Transverse colon (tissue), 4 donors: ENCODE results near the gene GNAS. TPM values are rescaled to one million over a fixed set of nuclear protein-coding genes. Genes with fewer than 3 reads are reported as not detected.

Experiments
- DNase-seq: peaks from one replicate; pipeline ENCODE4 v3.0.0-alpha.2; 2019
- H3K27ac ChIP-seq, 4 donors: fragments of 200-600 bp; sonication (generic); 2 replicates each; pipeline ENCODE4 v1.5.1; 2016 to 2018; ENCODE audit warnings: inconsistent platforms in 4 of 4
- H3K27me3 ChIP-seq: fragments of 200-600 bp; sonication (generic); 2 replicates; pipeline ENCODE4 v1.5.1; 2017; ENCODE audit warnings: inconsistent platforms
- H3K36me3 ChIP-seq, 4 donors: fragments of 200-600 bp; sonication (generic); 2 replicates each; pipeline ENCODE4 v1.5.1; 2017 to 2019; ENCODE audit warnings: inconsistent platforms in 4 of 4
- H3K4me1 ChIP-seq, 4 donors: fragments of 200-600 bp; sonication (generic); 2 replicates each; pipeline ENCODE4 v1.5.1; 2017 to 2020; ENCODE audit warnings: inconsistent platforms in 4 of 4
- H3K4me3 ChIP-seq, 4 donors: fragments of 200-600 bp; sonication (generic); 1 replicate in 1 of 4; 2 replicates in 3 of 4; pipeline versions ENCODE4 v1.5.1 to v1.6.1; 2017 to 2019; ENCODE audit warnings: inconsistent platforms in 4 of 4
- H3K9me3 ChIP-seq, 2 donors: fragments of 200-600 bp; sonication (generic); 2 replicates each; pipeline ENCODE4 v1.5.1; 2017 to 2019; ENCODE audit warnings: inconsistent platforms in 2 of 2
- CTCF ChIP-seq, 5 experiments: fragments of 200-600 bp in 3 of 5; fragments of 450-650 bp in 2 of 5; sonication (generic) in 3 of 5; IDR thresholded peaks; 1 replicate in 2 of 5; 2 replicates in 3 of 5; pipeline ENCODE4 v1.5.1; 2016 to 2017; ENCODE audit warnings: antibody characterized with exemption in 5 of 5, inconsistent platforms in 3 of 5, mild to moderate bottlenecking in 2 of 5, moderate library complexity in 1 of 5
- EP300 ChIP-seq: sonication (generic); formaldehyde crosslinking; IDR thresholded peaks from one replicate; pipeline ENCODE4 v1.6.1; 2017; ENCODE audit warnings: antibody characterized with exemption, low read depth
- POLR2A ChIP-seq: fragments of 450-650 bp; IDR thresholded peaks from one replicate; pipeline ENCODE4 v1.6.1; 2016; ENCODE audit warnings: antibody characterized with exemption, mild to moderate bottlenecking, moderate library complexity
- POLR2AphosphoS5 ChIP-seq, 3 donors: sonication (generic); formaldehyde crosslinking; IDR thresholded peaks; one replicate each; pipeline ENCODE4 v1.6.1; 2016; ENCODE audit warnings: antibody characterized with exemption in 3 of 3
- WGBS, 2 donors: methylation state at CpG; one replicate each; pipeline ENCODE4 v1.1.5; 2018; ENCODE audit warnings: low coverage in 1 of 2; 5-methylcytosine and 5-hydroxymethylcytosine counted together
- in situ Hi-C, 4 donors: fragments of 200-750 bp; cut with MboI; loops; one replicate each; pipeline versions ENCODE4 v1.15.0 to v1.15.1; 2017; ENCODE audit warnings: low sequenced_read_pairs in 3 of 4, low pct_ligation_motif_present in 1 of 4, low pct_unique_long_range_greater_than_20kb in 1 of 4
- intact Hi-C: fragments of 100-400 bp; cut with DNase I; formaldehyde crosslinking; loops from one replicate; pipeline ENCODE4 v1.15.1; 2023; ENCODE audit warnings: low total_unique reads
- total RNA-seq, 4 donors: library from RNA; depleted of rRNA; stranded (reverse); fragments of >200 nt; gene quantifications; one replicate each; pipeline ENCODE4 v1.1.0, GENCODE V29; 2016

The GNAS gene
- total RNA-seq, 4 donors from 2014 or later = 501 to 716 (median 535) TPM

- in situ Hi-C loops = loop anchor here in 1 of 4 donors (10.0 kb wide), 1 partner anchor 81 kb away; the partner anchor contains the start of gene NELFCD
- intact Hi-C loops = no loop called here
- 55 to 66% methylated on average over 4 to 9 of the region's 9 CpGs for WGBS, 2 donors
These were observed 51.1 kb downstream of the GNAS start for GRCh38 chr20:58903614-58904013.

DNA sequence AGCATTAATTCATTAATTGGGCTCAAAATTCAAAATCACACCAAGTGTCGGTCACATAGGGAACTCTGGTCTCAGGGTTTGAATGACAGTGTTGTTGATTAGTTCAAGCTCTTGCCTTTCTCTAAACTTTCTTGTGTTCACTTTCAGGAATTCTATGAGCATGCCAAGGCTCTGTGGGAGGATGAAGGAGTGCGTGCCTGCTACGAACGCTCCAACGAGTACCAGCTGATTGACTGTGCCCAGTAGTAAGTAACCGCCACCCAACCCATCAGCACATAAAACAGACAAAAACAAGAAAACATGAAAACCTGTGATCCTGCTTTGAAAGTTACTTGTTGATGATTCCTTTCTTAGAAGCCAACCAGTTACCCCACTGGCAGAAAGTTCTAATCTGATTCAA, 52.7 kb downstream of the GNAS start:
- H3K9me3 ChIP-seq = no peaks in the 10 kb centered on the region
- DNase-seq = no peak
- 62 to 86% methylated on average over 1 to 6 of the region's 6 CpGs for WGBS, 2 donors
- TF ChIP-seq POLR2A (no peak), POLR2AphosphoS5 (IDR thresholded peaks at IDR 0.05) (no peak), CTCF (IDR thresholded peaks at IDR 0.05) (no peak), EP300 (no peak)
- H3K36me3 ChIP-seq = peaks cover 0 to 43% (median 23%) of the 10 kb centered on the region in 4 donors
- no peak overlapping the region for H3K27ac ChIP-seq
- peaks cover 10 to 37% (median 12%) of the 10 kb centered on the region in 4 donors for H3K4me1 ChIP-seq
- in situ Hi-C loops (loop anchor here in 1 of 4 donors (10.0 kb wide), 1 partner anchor 80 kb away; the partner anchor contains the start of gene NELFCD), intact Hi-C loops (no loop called here)
- H3K4me3 ChIP-seq = no peak overlapping the region
- no peaks in the 10 kb centered on the region for H3K27me3 ChIP-seq

More at GRCh38 chr20:58903614-58904013, 51.1 kb downstream of the GNAS start:
- DNase-seq = no peak
- no peaks in the 10 kb centered on the region for H3K27me3 ChIP-seq
- H3K27ac ChIP-seq = no peak overlapping the region
- H3K4me3 ChIP-seq = no peak overlapping the region
- H3K4me1 ChIP-seq = peaks cover 10 to 37% (median 13%) of the 10 kb centered on the region in 4 donors
- H3K36me3 ChIP-seq = peaks cover 0 to 28% (median 13%) of the 10 kb centered on the region in 4 donors
- TF ChIP-seq POLR2A (no peak), EP300 (no peak), POLR2AphosphoS5 (IDR thresholded peaks at IDR 0.05) (no peak), CTCF (IDR thresholded peaks at IDR 0.05) (no peak)
- no peaks in the 10 kb centered on the region for H3K9me3 ChIP-seq

GRCh38 chr20:58906111-58906510, 53.6 kb downstream of the GNAS start:
- intact Hi-C loops = no loop called here
- H3K4me1 ChIP-seq = peaks cover 10 to 37% (median 12%) of the 10 kb centered on the region in 4 donors
- no peak overlapping the region for H3K27ac ChIP-seq
- no peaks in the 10 kb centered on the region for H3K9me3 ChIP-seq
- no peak overlapping the region for H3K4me3 ChIP-seq
- H3K36me3 ChIP-seq = peaks cover 0 to 51% (median 29%) of the 10 kb centered on the region in 4 donors
- 89 to 92% methylated on average over 4 to 5 of the region's 5 CpGs for WGBS, 2 donors
- H3K27me3 ChIP-seq = no peaks in the 10 kb centered on the region
- no peak for DNase-seq
- TF ChIP-seq POLR2AphosphoS5 (IDR thresholded peaks at IDR 0.05) = no peak
- no peak for TF ChIP-seq CTCF (IDR thresholded peaks at IDR 0.05)
- TF ChIP-seq POLR2A = no peak
- no peak for TF ChIP-seq EP300
- in situ Hi-C loops = loop anchor here in 1 of 4 donors (10.0 kb wide), 1 partner anchor 79 kb away; the partner anchor contains the start of gene NELFCD

- no peak for DNase-seq
- TF ChIP-seq POLR2AphosphoS5 (IDR thresholded peaks at IDR 0.05) (no peak), POLR2A (no peak), EP300 (no peak), CTCF (IDR thresholded peaks at IDR 0.05) (no peak)
These were observed 54.4 kb downstream of the GNAS start for GRCh38 chr20:58906894-58907293.

More at GRCh38 chr20:58906894-58907293, 54.4 kb downstream of the GNAS start:
- Histone ChIP-seq H3K4me1 (peaks cover 10 to 37% (median 12%) of the 10 kb centered on the region in 4 donors), H3K27me3 (no peaks in the 10 kb centered on the region), H3K4me3 (peak overlapping the region in 1 of 4 donors; percentile 22), H3K36me3 (peaks cover 0 to 53% (median 31%) of the 10 kb centered on the region in 4 donors), H3K27ac (peak overlapping the region; percentile 69 to 79 (median 78)), H3K9me3 (no peaks in the 10 kb centered on the region)
- in situ Hi-C loops (loop anchor here in 1 of 4 donors (10.0 kb wide), 1 partner anchor 78 kb away; the partner anchor contains the start of gene NELFCD), intact Hi-C loops (no loop called here)
- WGBS, 2 donors = 20 to 61% methylated on average over 2 to 3 of the region's 3 CpGs
